Measurements from ENCODE around the gene ADI1.
A peak's percentile ranks its signal among the peaks of the same experiment; 100 is the strongest.
"Not testable (repeated sequence)": the region's sequence is repeated elsewhere in the genome, so short reads cannot be mapped to it uniquely, and the experiment has no call there.

The ADI1 gene

GRCh38 chr2:3529316-3530025 lies 10.1 kb upstream of the ADI1 start:
- DNase-seq (ENCODE audit: low spot score) = no peak

- no peak for DNase-seq (ENCODE audit: low spot score)
Measured at GRCh38 chr2:3527886-3528785, 8.8 kb upstream of the ADI1 start.

GRCh38 chr2:3526871-3527270 lies 7.5 kb upstream of the ADI1 start:
- no peak for DNase-seq (ENCODE audit: low spot score)

- DNase-seq (ENCODE audit: low spot score) = peak; percentile 65
Measured at GRCh38 chr2:3523551-3524041, 4.3 kb upstream of the ADI1 start.

- DNase-seq (ENCODE audit: low spot score) = peak; percentile 68
Measured at GRCh38 chr2:3522961-3523421, 3.7 kb upstream of the ADI1 start.

GRCh38 chr2:3520591-3520990 lies 1.3 kb upstream of the ADI1 start:
- no peak for DNase-seq (ENCODE audit: low spot score)

- peak; percentile 100 for DNase-seq (ENCODE audit: low spot score)
Measured at GRCh38 chr2:3518496-3519254, 656 bp downstream of the ADI1 start.

GRCh38 chr2:3517948-3518495 lies 1.3 kb downstream of the ADI1 start:
- no peak for DNase-seq (ENCODE audit: low spot score)

GRCh38 chr2:3516831-3517230 lies 2.5 kb downstream of the ADI1 start:
- DNase-seq (ENCODE audit: low spot score) = no peak

GRCh38 chr2:3515438-3515837 lies 3.9 kb downstream of the ADI1 start:
- not testable (repeated sequence) for DNase-seq (ENCODE audit: low spot score)

GRCh38 chr2:3513026-3513810 lies 6.1 kb downstream of the ADI1 start:
- DNase-seq (ENCODE audit: low spot score) = no peak

GRCh38 chr2:3512086-3512485 lies 7.2 kb downstream of the ADI1 start:
- no peak for DNase-seq (ENCODE audit: low spot score)

GRCh38 chr2:3505771-3506170 lies 13.6 kb downstream of the ADI1 start:
- no peak for DNase-seq (ENCODE audit: low spot score)

GRCh38 chr2:3504741-3505140 lies 14.6 kb downstream of the ADI1 start:
- no peak for DNase-seq (ENCODE audit: low spot score)

GRCh38 chr2:3503483-3503882 lies 15.8 kb downstream of the ADI1 start:
- no peak for DNase-seq (ENCODE audit: low spot score)

- no peak for DNase-seq (ENCODE audit: low spot score)
Measured at GRCh38 chr2:3503046-3503445, 16.3 kb downstream of the ADI1 start.

GRCh38 chr2:3500326-3500899 lies 18.9 kb downstream of the ADI1 start:
- no peak for DNase-seq (ENCODE audit: low spot score)

- no peak for DNase-seq (ENCODE audit: low spot score)
Measured at GRCh38 chr2:3498783-3499394, 20.4 kb downstream of the ADI1 start.

GRCh38 chr2:3496708-3497080 lies 22.6 kb downstream of the ADI1 start:
- not testable (repeated sequence) for DNase-seq (ENCODE audit: low spot score)

- no peak for DNase-seq (ENCODE audit: low spot score)
Measured at GRCh38 chr2:3494984-3495666, 24.2 kb downstream of the ADI1 start.
